ENCODE data around the gene UQCC2.

UQCC2 gene

GRCh38 chr6:33689879-33690278 is 21.6 kb downstream of the UQCC2 start:
- no peak for TF ChIP-seq Cebpa-rat (IDR thresholded peaks at IDR 0.05)
- H3K27ac ChIP-seq: no peak overlapping the region
- H3K36me3 ChIP-seq: peaks cover 17 to 72% (median 65%) of the 10 kb centered on the region in 11 experiments; a peak in 21 of 22 replicates

GRCh38 chr6:33689148-33689494 is 22.4 kb downstream of the UQCC2 start:
- Histone ChIP-seq H3K9me3 (replicated peaks in 1 of 11) (no peaks in the 10 kb centered on the region), H3K4me1 (peaks cover 24 to 54% (median 41%) of the 10 kb centered on the region in 10 experiments), H3K27ac (no peak overlapping the region), H3K36me3 (peaks cover 17 to 80% (median 73%) of the 10 kb centered on the region in 11 experiments; a peak in 21 of 22 replicates), H4K20me1 (peaks cover 0 to 39% (median 0%) of the 10 kb centered on the region in 11 experiments; a peak in 3 of 22 replicates), H3K4me3 (no peak overlapping the region), H3K27me3 (no peaks in the 10 kb centered on the region), H3K9ac (no peak overlapping the region), H3K4me2 (no peak overlapping the region)
- TF ChIP-seq Cebpa-rat (IDR thresholded peaks at IDR 0.05): no peak

More at GRCh38 chr6:33689879-33690278, 21.6 kb downstream of the UQCC2 start:
- Histone ChIP-seq H3K9me3 (replicated peaks in 1 of 11) (no peaks in the 10 kb centered on the region), H4K20me1 (peaks cover 0 to 42% (median 0%) of the 10 kb centered on the region in 11 experiments; a peak in 4 of 22 replicates), H3K4me2 (peak overlapping the region in 1 of 11 experiments; percentile 99; a peak in 1 of 22 replicates), H3K27me3 (no peaks in the 10 kb centered on the region), H3K4me1 (peaks cover 32 to 59% (median 46%) of the 10 kb centered on the region in 10 experiments), H3K9ac (no peak overlapping the region), H3K4me3 (no peak overlapping the region)

- H3K36me3 ChIP-seq: peaks cover 17 to 85% (median 74%) of the 10 kb centered on the region in 11 experiments; a peak in 21 of 22 replicates
Measured at GRCh38 chr6:33688451-33689147, 22.9 kb downstream of the UQCC2 start.

GRCh38 chr6:33688006-33688405 is 23.5 kb downstream of the UQCC2 start:
- Histone ChIP-seq H3K36me3 (peaks cover 17 to 86% (median 77%) of the 10 kb centered on the region in 11 experiments; a peak in 21 of 22 replicates), H3K9ac (no peak overlapping the region), H4K20me1 (peaks cover 0 to 30% (median 0%) of the 10 kb centered on the region in 11 experiments; a peak in 3 of 22 replicates), H3K4me2 (no peak overlapping the region), H3K27ac (no peak overlapping the region), H3K4me1 (peaks cover 24 to 54% (median 40%) of the 10 kb centered on the region in 10 experiments), H3K4me3 (no peak overlapping the region), H3K27me3 (no peaks in the 10 kb centered on the region), H3K9me3 (replicated peaks in 1 of 11) (no peaks in the 10 kb centered on the region)
- TF ChIP-seq Cebpa-rat (IDR thresholded peaks at IDR 0.05): no peak

More at GRCh38 chr6:33688451-33689147, 22.9 kb downstream of the UQCC2 start:
- Histone ChIP-seq H3K9ac (no peak overlapping the region), H3K4me2 (no peak overlapping the region), H4K20me1 (peaks cover 0 to 34% (median 0%) of the 10 kb centered on the region in 11 experiments; a peak in 3 of 22 replicates), H3K27ac (no peak overlapping the region), H3K4me1 (peaks cover 24 to 54% (median 40%) of the 10 kb centered on the region in 10 experiments), H3K9me3 (replicated peaks in 1 of 11) (no peaks in the 10 kb centered on the region), H3K4me3 (no peak overlapping the region), H3K27me3 (no peaks in the 10 kb centered on the region)
- TF ChIP-seq Cebpa-rat (IDR thresholded peaks at IDR 0.05): no peak

- Histone ChIP-seq H3K4me1 (peaks cover 24 to 54% (median 40%) of the 10 kb centered on the region in 10 experiments), H3K27me3 (no peaks in the 10 kb centered on the region), H3K36me3 (peaks cover 17 to 89% (median 77%) of the 10 kb centered on the region in 11 experiments; a peak in 21 of 22 replicates), H3K4me2 (no peak overlapping the region), H3K27ac (no peak overlapping the region), H4K20me1 (peaks cover 0 to 32% (median 0%) of the 10 kb centered on the region in 11 experiments; a peak in 2 of 22 replicates), H3K9ac (no peak overlapping the region), H3K4me3 (no peak overlapping the region), H3K9me3 (replicated peaks in 1 of 11) (no peaks in the 10 kb centered on the region)
- TF ChIP-seq Cebpa-rat (IDR thresholded peaks at IDR 0.05): no peak
Measured at GRCh38 chr6:33686981-33687975, 24.2 kb downstream of the UQCC2 start.

- Histone ChIP-seq H3K4me2 (no peak overlapping the region), H3K36me3 (peaks cover 17 to 87% (median 74%) of the 10 kb centered on the region in 11 experiments; a peak in 21 of 22 replicates), H3K27me3 (no peaks in the 10 kb centered on the region), H3K4me3 (no peak overlapping the region), H3K4me1 (peaks cover 18 to 49% (median 34%) of the 10 kb centered on the region in 10 experiments), H4K20me1 (peaks cover 0 to 25% (median 0%) of the 10 kb centered on the region in 11 experiments; a peak in 2 of 22 replicates), H3K9me3 (replicated peaks in 1 of 11) (no peaks in the 10 kb centered on the region), H3K9ac (no peak overlapping the region), H3K27ac (no peak overlapping the region)
- no peak for TF ChIP-seq Cebpa-rat (IDR thresholded peaks at IDR 0.05)
Measured at GRCh38 chr6:33686225-33686924, 25.1 kb downstream of the UQCC2 start.

GRCh38 chr6:33685411-33686224 is 25.9 kb downstream of the UQCC2 start:
- Histone ChIP-seq H3K9ac (no peak overlapping the region), H4K20me1 (peaks cover 0 to 19% (median 0%) of the 10 kb centered on the region in 11 experiments; a peak in 2 of 22 replicates), H3K9me3 (replicated peaks in 1 of 11) (no peaks in the 10 kb centered on the region), H3K27ac (no peak overlapping the region), H3K36me3 (peaks cover 17 to 86% (median 72%) of the 10 kb centered on the region in 11 experiments; a peak in 21 of 22 replicates), H3K4me2 (no peak overlapping the region), H3K4me3 (no peak overlapping the region), H3K27me3 (no peaks in the 10 kb centered on the region), H3K4me1 (peaks cover 18 to 41% (median 27%) of the 10 kb centered on the region in 10 experiments)
- TF ChIP-seq Cebpa-rat (IDR thresholded peaks at IDR 0.05): no peak

Measured in BLaER1 treated with 17β-estradiol and CSF1 and Interleukin-3, amounts not matched to agents 10 nM and 100 nM (cell line).